AG20443 (cell line): ENCODE results near the gene A1BG.

Experiments used
- DNase-seq: peaks from one replicate; pipeline ENCODE4 v3.0.0; 2012; ENCODE audit warnings: low spot score, mixed read lengths

A1BG gene

GRCh38 chr19:58296104-58296503, 57.2 kb downstream of the A1BG start:
- DNase-seq, result peak; percentile 50
